HFF-Myc (cell line): ENCODE results near the gene STXBP1.
"Not testable (repeated sequence)": the region's sequence is repeated elsewhere in the genome, so short reads cannot be mapped to it uniquely, and the experiment has no call there.

ENCODE experiments used
- DNase-seq: peaks from one replicate; pipeline ENCODE4 v3.0.0-alpha.2; 2011; ENCODE audit warnings: low read depth; ENCODE audit errors: extremely low read depth
- H3K4me3 ChIP-seq: replicated peaks from 2 replicates; pipeline ENCODE4 v1.5.1; 2011; ENCODE audit warnings: low read depth, mild to moderate bottlenecking, control low read depth, low read length
- CTCF ChIP-seq: IDR thresholded peaks from 2 replicates; pipeline ENCODE4 v1.5.1; 2012; ENCODE audit warnings: mild to moderate bottlenecking, low read depth, low read length, control low read depth; ENCODE audit errors: missing control alignments

Gene STXBP1

GRCh38 chr9:127571971-127572370 lies 40.1 kb upstream of the STXBP1 start:
- DNase-seq = no peak
- no peak for TF ChIP-seq CTCF
- H3K4me3 ChIP-seq = no peak overlapping the region

- TF ChIP-seq CTCF = no peak
- no peak for DNase-seq
- no peak overlapping the region for H3K4me3 ChIP-seq
Measured at GRCh38 chr9:127572961-127573721, 38.9 kb upstream of the STXBP1 start.

- no peak overlapping the region for H3K4me3 ChIP-seq
- no peak for TF ChIP-seq CTCF
- DNase-seq = no peak
Measured at GRCh38 chr9:127574072-127574993, 37.7 kb upstream of the STXBP1 start.

GRCh38 chr9:127575875-127576778 lies 36.0 kb upstream of the STXBP1 start:
- H3K4me3 ChIP-seq = no peak overlapping the region
- TF ChIP-seq CTCF = no peak
- no peak for DNase-seq

GRCh38 chr9:127577194-127577593 lies 34.9 kb upstream of the STXBP1 start:
- not testable (repeated sequence) for H3K4me3 ChIP-seq

GRCh38 chr9:127578627-127578951 lies 33.5 kb upstream of the STXBP1 start:
- no peak for DNase-seq
- peak overlapping the region; percentile 46 for H3K4me3 ChIP-seq
- no peak for TF ChIP-seq CTCF

More at GRCh38 chr9:127577194-127577593, 34.9 kb upstream of the STXBP1 start:
- DNase-seq = not testable (repeated sequence)
